WI38 (cell line): ENCODE data around the gene ST8SIA5.

Experiments
- H3K4me3 ChIP-seq: 2 replicates; pipeline ENCODE4 v1.5.1; 2011; ENCODE audit warnings: low read depth, mild to moderate bottlenecking, control low read depth, low read length
- CTCF ChIP-seq: IDR thresholded peaks from 2 replicates; pipeline ENCODE4 v1.5.1; 2012; ENCODE audit warnings: low read depth, mild to moderate bottlenecking, control low read depth, low read length

ST8SIA5 gene

GRCh38 chr18:46696702-46697101, 60.2 kb downstream of the ST8SIA5 start:
- no peak for TF ChIP-seq CTCF
- no peak overlapping the region for H3K4me3 ChIP-seq

GRCh38 chr18:46696268-46696667, 60.6 kb downstream of the ST8SIA5 start:
- H3K4me3 ChIP-seq = no peak overlapping the region
- no peak for TF ChIP-seq CTCF

DNA sequence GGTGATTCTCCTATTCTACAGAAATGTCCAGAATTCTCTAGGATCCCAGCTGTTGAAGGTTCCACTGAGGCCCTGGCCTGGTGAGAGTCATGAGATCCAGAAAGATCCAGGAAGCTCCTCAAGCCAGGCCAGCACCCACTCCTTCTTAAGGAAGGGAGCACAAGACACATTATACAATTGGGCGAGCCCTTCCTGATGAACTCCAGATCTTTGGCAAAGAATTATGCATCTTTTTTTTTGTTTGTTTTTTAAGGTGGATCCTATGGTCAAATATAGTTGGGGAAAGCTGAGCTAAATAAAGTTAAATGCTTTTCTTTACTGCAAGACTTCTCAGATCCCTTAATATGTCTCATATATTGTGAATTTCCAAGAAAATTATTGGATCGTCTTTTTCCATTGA, 62.9 kb downstream of the ST8SIA5 start:
- no peak overlapping the region for H3K4me3 ChIP-seq
- TF ChIP-seq CTCF = no peak

- TF ChIP-seq CTCF = no peak
- H3K4me3 ChIP-seq = no peak overlapping the region
Observed at GRCh38 chr18:46688853-46689525, 67.9 kb downstream of the ST8SIA5 start.

GRCh38 chr18:46686186-46686585, 70.7 kb downstream of the ST8SIA5 start:
- TF ChIP-seq CTCF = no peak
- no peak overlapping the region for H3K4me3 ChIP-seq

GRCh38 chr18:46683252-46683651, 73.6 kb downstream of the ST8SIA5 start:
- H3K4me3 ChIP-seq = no peak overlapping the region
- TF ChIP-seq CTCF = no peak

GRCh38 chr18:46680784-46681695, 75.8 kb downstream of the ST8SIA5 start:
- no peak for TF ChIP-seq CTCF
- no peak overlapping the region for H3K4me3 ChIP-seq
